BE2C (cell line): ENCODE measurements around the gene SCGB3A1.
A peak's percentile ranks its signal among the peaks of the same experiment; 100 is the strongest.

ENCODE experiments used
- DNase-seq: peaks from one replicate; pipeline ENCODE4 v3.0.0-alpha.2; 2020
- H3K27me3 ChIP-seq: fragments of 250-450 bp; sonication (Bioruptor Pico); 2 replicates; pipeline ENCODE4 v1.5.1; 2020; ENCODE audit warnings: mild to moderate bottlenecking
- H3K36me3 ChIP-seq: fragments of 250-450 bp; sonication (Bioruptor Pico); 2 replicates; pipeline ENCODE4 v1.5.1; 2020; ENCODE audit warnings: mild to moderate bottlenecking
- H3K4me1 ChIP-seq: fragments of 250-450 bp; sonication (Bioruptor Pico); 2 replicates; pipeline ENCODE4 v1.5.1; 2020
- H3K4me3 ChIP-seq: 2 replicates; pipeline ENCODE4 v1.5.1; 2011; ENCODE audit warnings: low read depth, low read length
- H3K9me3 ChIP-seq: fragments of 250-450 bp; sonication (Bioruptor Pico); 2 replicates; pipeline ENCODE4 v1.5.1; 2020
- CTCF ChIP-seq: IDR thresholded peaks from 2 replicates; pipeline ENCODE4 v1.5.1; 2012; ENCODE audit warnings: mild to moderate bottlenecking, low read depth, low read length

Gene SCGB3A1

DNA sequence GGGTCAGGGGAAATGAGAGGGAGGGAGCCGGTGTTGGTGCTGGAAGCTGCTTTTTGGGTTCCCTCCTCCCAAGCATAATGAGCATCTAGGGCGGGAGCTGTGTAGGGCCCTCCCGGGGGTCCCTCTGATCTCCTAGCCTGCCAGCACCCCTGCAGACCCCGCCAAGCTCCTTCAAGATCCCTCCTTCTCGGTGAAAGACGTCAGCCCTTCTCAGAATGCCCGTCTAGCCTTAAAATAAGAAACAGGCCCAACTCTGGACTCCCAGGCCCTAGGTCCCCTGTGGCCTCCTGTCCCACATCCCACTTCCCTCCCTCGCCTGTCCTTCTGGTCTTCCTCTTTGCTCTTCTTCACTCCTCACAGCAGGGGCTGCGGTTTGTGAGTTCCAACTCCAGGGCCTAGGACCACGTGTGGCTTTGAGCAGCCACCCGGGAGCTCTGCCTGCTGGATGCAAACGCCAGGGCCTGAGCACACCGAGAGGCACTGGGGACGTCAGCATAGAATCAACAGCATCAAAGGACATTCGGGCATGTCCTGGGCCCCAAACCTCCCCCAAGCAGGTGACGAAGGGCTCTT lies 8.8 kb upstream of the SCGB3A1 start:
- Histone ChIP-seq H3K4me1 (no peaks in the 10 kb centered on the region), H3K27me3 (no peaks in the 10 kb centered on the region), H3K36me3 (no peaks in the 10 kb centered on the region), H3K4me3 (no peak overlapping the region), H3K9me3 (no peaks in the 10 kb centered on the region)
- no peak for DNase-seq
- no peak for TF ChIP-seq CTCF

- Histone ChIP-seq H3K9me3 (no peaks in the 10 kb centered on the region), H3K4me3 (no peak overlapping the region), H3K36me3 (no peaks in the 10 kb centered on the region), H3K4me1 (no peaks in the 10 kb centered on the region), H3K27me3 (no peaks in the 10 kb centered on the region)
- DNase-seq, result no peak
- no peak for TF ChIP-seq CTCF
Measured at GRCh38 chr5:180599590-180599914, 8.3 kb upstream of the SCGB3A1 start.

DNA sequence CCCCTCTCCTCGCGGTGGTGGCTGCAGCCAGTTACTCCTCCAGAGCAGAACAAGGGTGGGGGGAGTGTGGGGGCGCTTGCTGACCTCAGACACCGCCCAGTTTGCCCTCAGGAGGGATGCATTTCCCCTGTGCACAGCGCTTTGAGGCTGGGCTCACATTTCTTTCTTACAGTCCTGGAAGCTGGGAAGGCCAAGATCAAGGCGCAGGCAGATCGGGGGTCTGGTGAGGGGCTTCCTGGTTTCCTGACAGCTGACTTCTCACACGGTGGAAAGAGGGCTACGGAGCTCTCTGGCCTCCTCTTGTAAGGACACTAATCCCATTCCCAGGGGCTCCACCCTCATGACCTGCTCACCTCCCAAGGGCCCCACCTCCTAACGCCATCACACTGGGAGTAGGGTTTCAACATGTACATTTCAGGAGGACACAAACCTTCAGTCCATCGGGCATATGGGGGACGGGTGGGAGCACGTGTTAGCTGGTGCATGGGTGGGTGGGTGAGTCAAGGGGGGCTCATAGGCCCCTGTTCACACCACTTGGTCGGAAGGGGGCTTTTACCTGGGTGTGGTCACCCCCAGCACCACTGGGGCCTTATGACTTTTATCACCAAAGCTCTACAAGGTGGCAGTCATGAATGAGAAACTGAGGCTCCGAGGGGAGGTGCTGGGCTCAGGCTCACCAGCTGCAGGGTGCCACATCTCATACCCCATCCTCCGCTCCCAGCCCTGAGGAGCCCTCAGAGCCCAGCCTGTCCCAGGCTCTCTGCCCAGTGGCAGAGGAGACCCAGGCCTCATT lies 7.7 kb upstream of the SCGB3A1 start:
- H3K4me1 ChIP-seq, result no peaks in the 10 kb centered on the region
- no peak overlapping the region for H3K4me3 ChIP-seq
- no peaks in the 10 kb centered on the region for H3K9me3 ChIP-seq
- H3K36me3 ChIP-seq, result no peaks in the 10 kb centered on the region
- peak; percentile 2 for DNase-seq
- no peaks in the 10 kb centered on the region for H3K27me3 ChIP-seq
- no peak for TF ChIP-seq CTCF

DNA sequence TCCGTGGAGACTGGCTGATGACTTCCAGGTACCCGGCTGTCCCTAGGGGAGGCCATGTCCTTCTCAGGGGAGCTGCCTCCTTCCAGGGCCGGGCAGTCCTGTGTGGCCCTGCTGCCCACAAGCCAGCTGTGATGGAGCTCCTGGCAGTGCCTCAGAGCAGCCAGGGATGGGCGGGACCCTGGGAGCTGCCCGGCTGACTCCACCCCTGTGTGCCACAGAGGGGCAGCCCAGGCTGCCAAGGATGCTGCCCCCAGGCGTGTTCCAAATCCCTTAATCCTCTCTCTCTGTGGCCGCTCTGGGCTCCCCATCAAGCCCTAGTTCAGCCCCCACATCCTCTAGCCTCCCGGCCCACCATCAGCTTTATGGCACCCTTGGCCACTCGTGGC lies 7.0 kb upstream of the SCGB3A1 start:
- H3K4me3 ChIP-seq, result no peak overlapping the region
- H3K4me1 ChIP-seq, result no peaks in the 10 kb centered on the region
- DNase-seq, result peak; percentile 3
- no peaks in the 10 kb centered on the region for H3K27me3 ChIP-seq
- no peaks in the 10 kb centered on the region for H3K36me3 ChIP-seq
- H3K9me3 ChIP-seq, result no peaks in the 10 kb centered on the region
- TF ChIP-seq CTCF, result no peak

- Histone ChIP-seq H3K27me3 (peaks cover 9% of the 10 kb centered on the region), H3K4me1 (no peaks in the 10 kb centered on the region), H3K9me3 (no peaks in the 10 kb centered on the region), H3K36me3 (no peaks in the 10 kb centered on the region), H3K4me3 (no peak overlapping the region)
- no peak for TF ChIP-seq CTCF
- DNase-seq, result no peak
Measured at GRCh38 chr5:180596668-180597231, 5.5 kb upstream of the SCGB3A1 start.

DNA sequence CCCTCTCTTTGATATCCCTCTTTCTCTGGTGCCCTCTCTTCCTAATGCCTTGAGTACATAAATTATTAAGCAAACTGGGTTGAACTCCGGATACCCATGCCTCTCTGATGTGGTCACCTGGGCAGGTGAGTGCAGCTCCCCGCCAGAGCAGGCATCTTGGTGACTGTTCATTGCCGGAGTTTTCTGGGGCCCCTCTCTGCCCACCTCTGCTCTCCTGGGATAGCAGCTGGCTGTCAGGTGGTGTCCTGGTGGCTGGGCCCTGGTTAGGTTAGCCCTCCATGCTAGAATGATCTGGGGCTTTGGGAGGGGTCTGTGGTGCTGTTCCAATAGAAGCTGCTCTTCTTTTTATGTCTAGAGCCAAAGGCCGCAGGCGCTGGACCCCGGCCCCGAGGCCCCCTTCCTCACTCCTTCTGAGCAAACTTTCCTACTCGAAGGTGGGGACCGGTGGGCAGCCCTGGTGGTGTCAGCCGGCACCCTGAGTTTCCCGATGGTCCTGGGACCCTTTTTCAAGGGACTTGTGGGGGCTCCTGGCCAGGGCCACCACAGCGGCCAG lies 4.9 kb upstream of the SCGB3A1 start:
- H3K27me3 ChIP-seq, result peaks cover 14% of the 10 kb centered on the region
- TF ChIP-seq CTCF, result no peak
- DNase-seq, result no peak
- no peaks in the 10 kb centered on the region for H3K36me3 ChIP-seq
- no peaks in the 10 kb centered on the region for H3K4me1 ChIP-seq
- H3K4me3 ChIP-seq, result no peak overlapping the region
- H3K9me3 ChIP-seq, result no peaks in the 10 kb centered on the region
